HL-60 (cell line): ENCODE data around the gene CYTH1.

Experiments
- DNase-seq, 2 experiments: peaks; one replicate each; pipeline ENCODE4 v3.0.0-alpha.2; 2010 to 2020; ENCODE audit warnings: low read depth in 1 of 2, low spot score in 1 of 2
- H3K27ac ChIP-seq: fragments of 250-450 bp; sonication (Bioruptor Pico); replicated peaks from 2 replicates; pipeline ENCODE4 v1.5.1; 2020; ENCODE audit warnings: mild to moderate bottlenecking, moderate library complexity
- H3K27me3 ChIP-seq: fragments of 250-450 bp; sonication (Bioruptor Pico); 2 replicates; pipeline ENCODE4 v1.5.1; 2021; ENCODE audit warnings: mild to moderate bottlenecking, moderate library complexity; ENCODE audit not compliant: insufficient read depth, poor library complexity, severe bottlenecking
- H3K4me3 ChIP-seq: replicated peaks from 2 replicates; pipeline ENCODE4 v1.5.1; 2011; ENCODE audit warnings: mild to moderate bottlenecking, control low read depth, low read length; ENCODE audit not compliant: insufficient read depth
- CTCF ChIP-seq: IDR thresholded peaks from one replicate; pipeline ENCODE4 v1.5.1; 2011; ENCODE audit warnings: low read length, control low read depth, inconsistent platforms; ENCODE audit not compliant: insufficient read depth
- GABPA ChIP-seq: IDR thresholded peaks from 2 replicates; pipeline ENCODE4 v1.6.1; 2012; ENCODE audit warnings: low read depth
- POLR2AphosphoS5 ChIP-seq: IDR thresholded peaks from 2 replicates; pipeline ENCODE4 v1.6.1; 2012; ENCODE audit warnings: low read depth
- REST ChIP-seq: IDR thresholded peaks from 2 replicates; pipeline ENCODE4 v1.6.1; 2012; ENCODE audit warnings: low read depth; ENCODE audit not compliant: insufficient replicate concordance
- SPI1 ChIP-seq: IDR thresholded peaks from 2 replicates; pipeline ENCODE4 v1.6.1; 2012; ENCODE audit warnings: low read depth, mild to moderate bottlenecking, borderline replicate concordance

Gene CYTH1

GRCh38 chr17:78669975-78670518 is 112.0 kb downstream of the CYTH1 start:
- DNase-seq = no peak
- Histone ChIP-seq H3K4me3 (no peak overlapping the region), H3K27me3 (no peaks in the 10 kb centered on the region), H3K27ac (no peak overlapping the region)
- TF ChIP-seq SPI1 = no peak
- no peak for TF ChIP-seq REST
- TF ChIP-seq CTCF = no peak
- no peak for TF ChIP-seq POLR2AphosphoS5
- TF ChIP-seq GABPA = no peak

- no peak for DNase-seq
- Histone ChIP-seq H3K4me3 (no peak overlapping the region), H3K27me3 (no peaks in the 10 kb centered on the region), H3K27ac (no peak overlapping the region)
- TF ChIP-seq CTCF (no peak), SPI1 (no peak), POLR2AphosphoS5 (no peak)
These were observed 112.7 kb downstream of the CYTH1 start for GRCh38 chr17:78669256-78669974.

- DNase-seq = no peak
- H3K27ac ChIP-seq = no peak overlapping the region
- no peak overlapping the region for H3K4me3 ChIP-seq
- H3K27me3 ChIP-seq = no peaks in the 10 kb centered on the region
- TF ChIP-seq GABPA (no peak), SPI1 (no peak), REST (no peak), POLR2AphosphoS5 (no peak), CTCF (no peak)
These were observed 113.2 kb downstream of the CYTH1 start for GRCh38 chr17:78668847-78669246.
